Heart left ventricle (tissue), 13 donors: ENCODE results near the gene TRMT44.

Source experiments
- CTCF ChIP-seq, 12 donors: fragments of 200-600 bp; sonication (generic) in 4 of 12; IDR thresholded peaks; one replicate each; pipeline versions ENCODE4 v1.5.0 to v1.8.0; 2018 to 2022; ENCODE audit warnings: antibody characterized with exemption in 12 of 12, mild to moderate bottlenecking in 5 of 12
- POLR2A ChIP-seq, 2 donors: fragments of 450-650 bp; IDR thresholded peaks; one replicate each; pipeline ENCODE4 v1.6.1; 2017; ENCODE audit warnings: antibody characterized with exemption in 2 of 2, mild to moderate bottlenecking in 2 of 2, moderate library complexity in 2 of 2
- donor health status: ischemic (EF 13 %, LVEDD 7.1; RV severe dilation, severe dysfunction).
- donor health status: DM: no; HTN: yes; CAD: no.
- donor health status: DM: no; HTN: no; CAD: no.
- donor health status: ischemic (EF 25% LVEDD 6.9; RV normal size, moderate dysfunction).
- donor health status: ischemic (EF 25% LVEDD 5.7; RV mildly dilated, moderate dysfunction).
- donor health status: ischemic (EF 35%, LVEDD 5.7; RV mildly dilated, moderate dysfunction).
- donor health status: nonischemic (EF 11% LVEDD 7.7; RV severe dilation, severe dysfunction).
- donor health status: DM: yes; HTN: yes; CAD: no.
- donor health status: PGD.
- donor health status: ischemic (EF 29% LVEDD 5.4; RV normal size, mild dysfunction).
- donor health status: nonischemic (EF 23%, LVEDD 6.1; RV moderate dilation, normal function).

DNA sequence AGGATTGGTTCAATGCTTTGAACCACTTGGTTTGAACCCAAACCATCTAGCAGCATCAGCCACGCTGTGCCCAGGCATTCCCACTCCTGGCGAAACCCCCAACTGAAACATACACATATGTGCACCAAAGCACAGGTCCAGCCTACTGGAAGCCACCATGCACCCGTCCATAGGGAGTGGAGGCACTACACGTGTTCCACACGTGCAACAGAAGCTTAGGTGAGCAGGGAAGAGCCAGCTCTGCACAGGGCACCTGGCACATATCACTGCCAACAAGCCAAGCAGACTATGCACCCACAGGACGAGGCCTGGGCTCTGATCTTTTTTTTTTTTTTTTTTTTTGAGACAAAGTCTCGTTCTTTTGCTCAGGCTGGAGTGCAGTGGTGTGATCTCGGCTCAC lies 73.4 kb downstream of the TRMT44 start:
- TF ChIP-seq CTCF (IDR thresholded peaks at IDR 0.05) (no peak), POLR2A (IDR thresholded peaks at IDR 0.05) (no peak)
